Endothelial cell of umbilical vein (primary cell): Measurements from ENCODE around the gene OSBP2. TPM values are rescaled to one million over a fixed set of nuclear protein-coding genes. Genes with fewer than 3 reads are reported as not detected.

ENCODE experiments used
- BruUV-seq: library from RNA; stranded (reverse); fragments of 400-500 nt; replicated peaks from 2 replicates; lab custom pipeline; 2021; lab: Mats Ljungman, UMichigan
- CTCF ChIA-PET: fragments of 300-600, 350-600 bp; sonication (Branson Sonifier 250); formaldehyde crosslinking; loops from one replicate; lab custom pipeline; 2021; ENCODE audit warnings: antibody characterized with exemption, inconsistent platforms; lab: Charles Lee
- POLR2A ChIA-PET: fragments of 300-600, 350-600 bp; sonication (Branson Sonifier 250); formaldehyde crosslinking; loops from one replicate; lab custom pipeline; 2021; ENCODE audit warnings: antibody characterized with exemption, inconsistent platforms; lab: Charles Lee
- DNase-seq: peaks from one replicate; pipeline ENCODE4 v3.0.0-alpha.2; 2011; ENCODE audit warnings: low read depth, low spot score
- FAIRE-seq: peaks from 2 replicates; lab custom pipeline; 2011; peaks lifted over from hg19 to GRCh38; lab: Jason Lieb, UNC
- H2AFZ ChIP-seq: 2 replicates; pipeline ENCODE4 v1.6.0; 2012; ENCODE audit warnings: low read depth, low read length, control low read depth, inconsistent platforms
- H3K27ac ChIP-seq: 2 replicates; pipeline ENCODE4 v1.5.1; 2011; ENCODE audit warnings: low read depth, mild to moderate bottlenecking, control low read depth, low read length, moderate library complexity; ENCODE audit not compliant: insufficient read depth
- H3K27me3 ChIP-seq, 2 experiments: 2 replicates each; pipeline versions ENCODE4 v1.6.0 to v1.6.1; 2011; ENCODE audit warnings: low read length in 2 of 2, mixed read lengths in 1 of 2; ENCODE audit not compliant: control insufficient read depth in 2 of 2, insufficient read depth in 2 of 2
- H3K36me3 ChIP-seq, 2 experiments: 2 replicates in 1 of 2; 3 replicates in 1 of 2; pipeline ENCODE4 v1.5.1; 2011; ENCODE audit warnings: low read length in 2 of 2, mild to moderate bottlenecking in 1 of 2, moderate library complexity in 1 of 2; ENCODE audit not compliant: control insufficient read depth in 2 of 2, insufficient read depth in 2 of 2; ENCODE audit errors: extremely low read depth in 1 of 2
- H3K4me1 ChIP-seq: 3 replicates; pipeline ENCODE4 v1.5.1; 2011; ENCODE audit warnings: mild to moderate bottlenecking, low read length; ENCODE audit not compliant: control insufficient read depth, insufficient read depth; ENCODE audit errors: extremely low read depth
- H3K4me2 ChIP-seq: 2 replicates; pipeline ENCODE4 v1.6.1; 2011; ENCODE audit warnings: low read length, control low read depth, mixed read lengths; ENCODE audit not compliant: insufficient read depth
- H3K4me3 ChIP-seq, 3 experiments: fragments of 200-600 bp in 1 of 3; sonication (generic), shearing (Covaris generic) in 1 of 3; replicated peaks in 1 of 3; 2 replicates each; pipeline ENCODE4 v1.5.1; 2011 to 2016; ENCODE audit warnings: control low read depth in 3 of 3, low read length in 3 of 3, mild to moderate bottlenecking in 2 of 3, inconsistent platforms in 1 of 3, low read depth in 1 of 3, moderate library complexity in 1 of 3; ENCODE audit not compliant: insufficient read depth in 1 of 3
- H3K79me2 ChIP-seq: 2 replicates; pipeline ENCODE4 v1.6.0; 2012; ENCODE audit warnings: low read length, inconsistent platforms; ENCODE audit not compliant: control insufficient read depth, insufficient read depth
- H3K9ac ChIP-seq: replicated peaks from 2 replicates; pipeline ENCODE3; 2011; ENCODE audit warnings: low read length, control low read depth; ENCODE audit not compliant: insufficient read depth; ENCODE audit errors: extremely low read depth
- H3K9me1 ChIP-seq: replicated peaks from 3 replicates; pipeline ENCODE4 v1.6.0; 2011; ENCODE audit warnings: mild to moderate bottlenecking, low read length; ENCODE audit not compliant: control insufficient read depth, insufficient read depth; ENCODE audit errors: extremely low read depth
- H3K9me3 ChIP-seq: replicated peaks from 2 replicates; pipeline ENCODE4 v1.5.1; 2012; ENCODE audit warnings: low read length, inconsistent platforms; ENCODE audit not compliant: control insufficient read depth, insufficient read depth
- H4K20me1 ChIP-seq: replicated peaks from 2 replicates; pipeline ENCODE3; 2011; ENCODE audit warnings: mild to moderate bottlenecking, low read length; ENCODE audit not compliant: control insufficient read depth, insufficient read depth; ENCODE audit errors: extremely low read depth
- EZH2 ChIP-seq: IDR thresholded peaks from 2 replicates; pipeline ENCODE4 v1.6.1; 2012; ENCODE audit warnings: borderline replicate concordance, low read depth, mild to moderate bottlenecking, moderate library complexity, low read length, inconsistent platforms; ENCODE audit not compliant: severe bottlenecking
- GATA2 ChIP-seq: IDR thresholded peaks from 2 replicates; pipeline ENCODE4 v1.7.0; 2011; ENCODE audit warnings: low read depth, mild to moderate bottlenecking, moderate library complexity, mixed read lengths, low read length; ENCODE audit not compliant: insufficient read length, insufficient read depth
- JUN ChIP-seq: IDR thresholded peaks from 2 replicates; pipeline ENCODE4 v1.6.1; 2011; ENCODE audit warnings: borderline replicate concordance, low read depth; ENCODE audit not compliant: insufficient read length, insufficient read depth
- MYC ChIP-seq: IDR thresholded peaks from one replicate; pipeline ENCODE4 v1.6.1; 2011; ENCODE audit warnings: mild to moderate bottlenecking, low read depth, low read length
- POLR2A ChIP-seq: IDR thresholded peaks from 2 replicates; pipeline ENCODE4 v1.6.1; 2012; ENCODE audit warnings: low read depth, mild to moderate bottlenecking, control low read depth, low read length
- POLR2AphosphoS5 ChIP-seq: IDR thresholded peaks from 2 replicates; pipeline ENCODE4 v1.6.1; 2012; ENCODE audit warnings: low read depth, mild to moderate bottlenecking, control low read depth, low read length, moderate library complexity; ENCODE audit not compliant: insufficient read depth
- dilution Hi-C: fragments of 300-500 bp; cut with MboI; formaldehyde crosslinking; loops from one replicate; pipeline ENCODE4 v1.15.0; 2019; ENCODE audit warnings: low sequenced_read_pairs; ENCODE audit not compliant: extremely low pct_ligation_motif_present
- intact Hi-C: fragments of 100-400 bp; cut with micrococcal nuclease; formaldehyde crosslinking; loops from one replicate; pipeline ENCODE4 v1.10.0; 2022
- polyA plus RNA-seq, 4 experiments: library from polyadenylated mRNA; depleted of rRNA in 3 of 4; stranded (reverse) in 3 of 4; unstranded in 1 of 4; fragments of >200 nt; gene quantifications; 2 replicates each; pipeline versions ENCODE4 v1.2.1 to v1.2.3, GENCODE V29; 2011 to 2012; ENCODE audit warnings: missing spikeins in 1 of 4
- total RNA-seq: library from RNA; stranded (reverse); gene quantifications from 2 replicates; pipeline ENCODE4 v1.2.3, GENCODE V29; 2021
- TF ChIP-seq, protein P1 (sequence below): IDR thresholded peaks from 2 replicates; pipeline ENCODE4 v1.6.1; 2011; ENCODE audit not compliant: insufficient read depth, insufficient read length
- TF ChIP-seq, protein P2 (sequence below), 2 donors: IDR thresholded peaks; 1 replicate in 1 of 2; 2 replicates in 1 of 2; pipeline ENCODE4 v1.5.1; 2011; ENCODE audit warnings: low read length in 2 of 2, mild to moderate bottlenecking in 2 of 2, moderate library complexity in 2 of 2, control low read depth in 1 of 2, inconsistent platforms in 1 of 2, low read depth in 1 of 2; ENCODE audit not compliant: insufficient read depth in 1 of 2; ENCODE audit errors: extremely low read depth in 1 of 2

OSBP2 gene
- total and polyA plus RNA-seq, 2 donors (not counting 3 experiments of a cell fraction or from before 2014, with no cell fraction given) = 4.1 to 7.5 TPM

- dilution Hi-C loops = loop anchor here (10.0 kb wide), 1 partner anchor 239 kb away; no protein-coding TSS in a partner anchor
- CTCF ChIA-PET = interaction anchor here (1.7 to 3.4 kb wide), 2 partner anchors 59 to 61 kb away, joined by 7 to 41 read pairs; partner anchors contain the start of gene SLC35E4
These were observed 1.4 kb downstream of the OSBP2 start for GRCh38 chr22:30695871-30696655.

More at GRCh38 chr22:30695871-30696655, 1.4 kb downstream of the OSBP2 start:
- POLR2A ChIA-PET = no interaction called here
- H3K36me3 ChIP-seq = no peaks in the 10 kb centered on the region
- intact Hi-C loops = loop anchor here (2.0 kb wide), 2 partner anchors 29 to 51 kb away; partner anchors contain the start of gene DUSP18
- H2AFZ ChIP-seq = no peak overlapping the region
- H3K4me2 ChIP-seq = no peak overlapping the region
- H3K27ac ChIP-seq = no peak overlapping the region
- BruUV-seq = TSS peak; percentile 9
- no peak for DNase-seq
- no peaks in the 10 kb centered on the region for H3K79me2 ChIP-seq
- no peaks in the 10 kb centered on the region for H3K27me3 ChIP-seq
- H3K4me1 ChIP-seq = peaks cover 9% of the 10 kb centered on the region
- no peaks in the 10 kb centered on the region for H4K20me1 ChIP-seq
- H3K9ac ChIP-seq = no peak overlapping the region
- TF ChIP-seq, protein P1, sequence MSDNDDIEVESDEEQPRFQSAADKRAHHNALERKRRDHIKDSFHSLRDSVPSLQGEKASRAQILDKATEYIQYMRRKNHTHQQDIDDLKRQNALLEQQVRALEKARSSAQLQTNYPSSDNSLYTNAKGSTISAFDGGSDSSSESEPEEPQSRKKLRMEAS = no peak
- TF ChIP-seq GATA2 (no peak), POLR2A (no peak), EZH2 (no peak), MYC (no peak), POLR2AphosphoS5 (no peak), JUN (no peak)
- TF ChIP-seq, protein P2, sequence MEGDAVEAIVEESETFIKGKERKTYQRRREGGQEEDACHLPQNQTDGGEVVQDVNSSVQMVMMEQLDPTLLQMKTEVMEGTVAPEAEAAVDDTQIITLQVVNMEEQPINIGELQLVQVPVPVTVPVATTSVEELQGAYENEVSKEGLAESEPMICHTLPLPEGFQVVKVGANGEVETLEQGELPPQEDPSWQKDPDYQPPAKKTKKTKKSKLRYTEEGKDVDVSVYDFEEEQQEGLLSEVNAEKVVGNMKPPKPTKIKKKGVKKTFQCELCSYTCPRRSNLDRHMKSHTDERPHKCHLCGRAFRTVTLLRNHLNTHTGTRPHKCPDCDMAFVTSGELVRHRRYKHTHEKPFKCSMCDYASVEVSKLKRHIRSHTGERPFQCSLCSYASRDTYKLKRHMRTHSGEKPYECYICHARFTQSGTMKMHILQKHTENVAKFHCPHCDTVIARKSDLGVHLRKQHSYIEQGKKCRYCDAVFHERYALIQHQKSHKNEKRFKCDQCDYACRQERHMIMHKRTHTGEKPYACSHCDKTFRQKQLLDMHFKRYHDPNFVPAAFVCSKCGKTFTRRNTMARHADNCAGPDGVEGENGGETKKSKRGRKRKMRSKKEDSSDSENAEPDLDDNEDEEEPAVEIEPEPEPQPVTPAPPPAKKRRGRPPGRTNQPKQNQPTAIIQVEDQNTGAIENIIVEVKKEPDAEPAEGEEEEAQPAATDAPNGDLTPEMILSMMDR (IDR thresholded peaks at IDR 0.05; ENCODE audit: extremely low read depth in 1 of 2, insufficient read depth in 1 of 2, low read depth in 1 of 2, low read length in 2 of 2) = no peak
- no peak for FAIRE-seq
- H3K9me1 ChIP-seq = no peaks in the 10 kb centered on the region
- H3K9me3 ChIP-seq = no peaks in the 10 kb centered on the region
- no peak overlapping the region for H3K4me3 ChIP-seq
